B cell (primary cell): ENCODE data around the gene FAM53B. TPM values are rescaled to one million over a fixed set of nuclear protein-coding genes. Genes with fewer than 3 reads are reported as not detected.

Experiments
- ATAC-seq: fragments of 200-7000 bp; cut with Tn5 transposase; one replicate; pipeline ENCODE4 v1.10.0; 2021; ENCODE audit warnings: low read depth, mild to moderate bottlenecking, moderate number of reproducible peaks, moderate library complexity
- CTCF ChIA-PET: fragments of 350-600 bp; sonication (Branson Sonifier 250); formaldehyde crosslinking; loops from one replicate; lab custom pipeline; 2021; ENCODE audit warnings: antibody characterized with exemption, inconsistent platforms; lab: Charles Lee
- POLR2A ChIA-PET: fragments of 350-600 bp; sonication (Branson Sonifier 250); formaldehyde crosslinking; loops from one replicate; lab custom pipeline; 2021; ENCODE audit warnings: antibody characterized with exemption; lab: Charles Lee
- DNase-seq: peaks from one replicate; pipeline ENCODE4 v3.0.0; 2013
- H2AFZ ChIP-seq: 2 replicates; pipeline ENCODE4 v1.6.1; 2012; ENCODE audit warnings: mild to moderate bottlenecking, low read depth, low read length; ENCODE audit not compliant: insufficient read depth, poor library complexity, severe bottlenecking
- H3K27ac ChIP-seq, 2 donors: 1 replicate in 1 of 2; 2 replicates in 1 of 2; pipeline ENCODE4 v1.5.1; 2012 to 2013; ENCODE audit warnings: low read length in 2 of 2, mild to moderate bottlenecking in 2 of 2, moderate library complexity in 1 of 2
- H3K27me3 ChIP-seq, 4 experiments: fragments of 200-600 bp in 1 of 4; sonication (generic) in 1 of 4; replicated peaks in 1 of 4; 1 replicate in 2 of 4; 2 replicates in 2 of 4; pipeline versions ENCODE4 v1.6.1 to v1.7.0; 2013 to 2016; ENCODE audit warnings: low read length in 3 of 4, mild to moderate bottlenecking in 2 of 4, mixed read lengths in 1 of 4, moderate library complexity in 1 of 4; ENCODE audit not compliant: insufficient read depth in 4 of 4, control insufficient read depth in 3 of 4; ENCODE audit errors: control extremely low read depth in 1 of 4
- H3K36me3 ChIP-seq, 2 experiments: replicated peaks in 1 of 2; 1 replicate in 1 of 2; 2 replicates in 1 of 2; pipeline versions ENCODE4 v1.6.1 to v1.7.1; 2013; ENCODE audit warnings: low read length in 1 of 2; ENCODE audit not compliant: insufficient read depth in 2 of 2, control insufficient read depth in 1 of 2; ENCODE audit errors: control extremely low read depth in 1 of 2, extremely low read depth in 1 of 2
- H3K4me1 ChIP-seq, 2 donors: fragments of 200-600 bp in 1 of 2; sonication (generic) in 1 of 2; 1 replicate in 1 of 2; 2 replicates in 1 of 2; pipeline versions ENCODE4 v1.5.1 to v1.6.1; 2013 to 2017; ENCODE audit warnings: low read length in 2 of 2; ENCODE audit not compliant: control insufficient read depth in 2 of 2, insufficient read depth in 2 of 2
- H3K4me2 ChIP-seq: replicated peaks from 2 replicates; pipeline ENCODE3; 2012; ENCODE audit warnings: mild to moderate bottlenecking, low read depth, low read length; ENCODE audit not compliant: poor library complexity, severe bottlenecking
- H3K4me3 ChIP-seq, 5 experiments: fragments of 200-600 bp in 1 of 5; sonication (generic) in 1 of 5; 1 replicate in 3 of 5; 2 replicates in 2 of 5; pipeline versions ENCODE4 v1.5.1 to v1.7.0; 2011 to 2016; ENCODE audit warnings: low read length in 4 of 5, mild to moderate bottlenecking in 4 of 5, low read depth in 2 of 5, control low read depth in 1 of 5, moderate library complexity in 1 of 5; ENCODE audit not compliant: insufficient read depth in 1 of 5; ENCODE audit errors: control extremely low read depth in 1 of 5, extremely low read depth in 1 of 5
- H3K79me2 ChIP-seq: fragments of 200-600 bp; sonication (generic); one replicate; pipeline ENCODE4 v1.6.0; 2016; ENCODE audit warnings: low read length; ENCODE audit not compliant: control insufficient read depth, insufficient read depth
- H3K9ac ChIP-seq: fragments of 200-600 bp; sonication (generic); 2 replicates; pipeline ENCODE4 v1.6.1; 2017; ENCODE audit warnings: mild to moderate bottlenecking, low read length, moderate library complexity
- H3K9me3 ChIP-seq, 3 donors: one replicate each; pipeline versions ENCODE4 v1.6.1 to v1.7.1; 2013; ENCODE audit warnings: low read length in 2 of 3; ENCODE audit not compliant: control insufficient read depth in 2 of 3, insufficient read depth in 1 of 3; ENCODE audit errors: control extremely low read depth in 1 of 3
- H4K20me1 ChIP-seq: 2 replicates; pipeline ENCODE4 v1.6.0; 2012; ENCODE audit warnings: mild to moderate bottlenecking, low read length; ENCODE audit not compliant: insufficient read depth, control insufficient read depth, poor library complexity, severe bottlenecking
- H3K27ac Mint-ChIP-seq: one replicate; pipeline ENCODE4 v1.8.0; 2021; ENCODE audit warnings: mixed read lengths
- H3K27me3 Mint-ChIP-seq: one replicate; pipeline ENCODE4 v1.8.0; 2021; ENCODE audit warnings: mixed read lengths
- H3K4me1 Mint-ChIP-seq: one replicate; pipeline ENCODE4 v1.8.0; 2021; ENCODE audit warnings: mixed read lengths
- H3K4me3 Mint-ChIP-seq: one replicate; pipeline ENCODE4 v1.8.0; 2021; ENCODE audit warnings: mixed read lengths
- H3K9me3 Mint-ChIP-seq: one replicate; pipeline ENCODE4 v1.8.0; 2022; ENCODE audit warnings: mixed read lengths; ENCODE audit not compliant: insufficient read depth
- CTCF ChIP-seq: fragments of 200-600 bp; IDR thresholded peaks from one replicate; pipeline ENCODE4 v1.8.0; 2022; ENCODE audit warnings: antibody characterized with exemption, mild to moderate bottlenecking
- EZH2 ChIP-seq: IDR thresholded peaks from 2 replicates; pipeline ENCODE4 v1.6.1; 2012; ENCODE audit warnings: borderline replicate concordance, low read depth, mild to moderate bottlenecking, moderate library complexity, low read length; ENCODE audit not compliant: insufficient read depth, poor library complexity, severe bottlenecking
- WGBS: methylation state at CpG from one replicate; pipeline ENCODE4 v1.1.5; 2013; ENCODE audit warnings: missing lambda C conversion rate; ENCODE audit not compliant: insufficient coverage; 5-methylcytosine and 5-hydroxymethylcytosine counted together
- intact Hi-C: fragments of 100-400 bp; cut with micrococcal nuclease; formaldehyde crosslinking; loops from one replicate; pipeline ENCODE4 v1.10.0; 2022
- polyA plus RNA-seq: library from polyadenylated mRNA; depleted of rRNA; stranded (reverse); fragments of >200 nt; gene quantifications from 2 replicates; pipeline ENCODE4 v1.2.3, GENCODE V29; 2012
- total RNA-seq, 2 donors: library from RNA; stranded (reverse); fragments of 120-200 nt in 1 of 2; gene quantifications; 1 replicate in 1 of 2; 2 replicates in 1 of 2; pipeline versions ENCODE4 v1.2.3 to v1.2.4, GENCODE V29; 2013 to 2022

Gene FAM53B
- total and polyA plus RNA-seq, 2 donors (not counting 1 experiment from before 2014, with no cell fraction given): 51.2 to 186 TPM

- TF ChIP-seq EZH2: no peak
- no peak for TF ChIP-seq CTCF
- H3K27ac ChIP-seq: peak overlapping the region; percentile 97 to 98
- H3K4me3 Mint-ChIP-seq: peak overlapping the region; percentile 13
- WGBS: 96% methylated on average over 25 of the region's 34 CpGs
- H2AFZ ChIP-seq: no peak overlapping the region
- no peaks in the 10 kb centered on the region for H3K9me3 Mint-ChIP-seq
- POLR2A ChIA-PET: interaction anchor here (0.7 to 11.6 kb wide), 3 partner anchors 12 to 23 kb away, joined by 3 to 163 read pairs (median 5); no protein-coding TSS in a partner anchor
- H3K4me1 Mint-ChIP-seq: peaks cover 86% of the 10 kb centered on the region
- H3K27me3 ChIP-seq: no peaks in the 10 kb centered on the region
- H3K79me2 ChIP-seq: peaks cover 80% of the 10 kb centered on the region
- peak overlapping the region; percentile 83 for H3K4me2 ChIP-seq
- CTCF ChIA-PET: interaction anchor here (1.1 to 7.2 kb wide), 6 partner anchors 12 to 126 kb away, joined by 3 to 91 read pairs (median 12); no protein-coding TSS in a partner anchor
- H3K36me3 ChIP-seq: peaks cover 0 to 31% of the 10 kb centered on the region in 2 experiments
- peak overlapping the region; percentile 99 for H3K27ac Mint-ChIP-seq
- no peak overlapping the region for H3K9ac ChIP-seq
- H3K4me1 ChIP-seq: peaks cover 91 to 99% of the 10 kb centered on the region in 2 donors
- peaks cover 0 to 9% (median 0%) of the 10 kb centered on the region in 3 donors for H3K9me3 ChIP-seq
- ATAC-seq (no peak), DNase-seq (no peak)
- no peaks in the 10 kb centered on the region for H3K27me3 Mint-ChIP-seq
- H4K20me1 ChIP-seq: no peaks in the 10 kb centered on the region
- H3K4me3 ChIP-seq: no peak overlapping the region
- intact Hi-C loops: loop anchor here (10.0 kb wide), 1 partner anchor 150 kb away; the partner anchor contains the start of gene LHPP
These were observed 128.9 kb downstream of the FAM53B start for GRCh38 chr10:124615259-124615658.

GRCh38 chr10:124614003-124614659 lies 130.0 kb downstream of the FAM53B start:
- H3K9me3 Mint-ChIP-seq: no peaks in the 10 kb centered on the region
- H3K4me3 Mint-ChIP-seq: peak overlapping the region; percentile 52
- Histone ChIP-seq H3K79me2 (peaks cover 82% of the 10 kb centered on the region), H3K27me3 (no peaks in the 10 kb centered on the region), H3K4me1 (peaks cover 87 to 97% of the 10 kb centered on the region in 2 donors), H3K36me3 (peaks cover 0 to 36% of the 10 kb centered on the region in 2 experiments), H3K27ac (peak overlapping the region; percentile 86 to 97), H4K20me1 (no peaks in the 10 kb centered on the region), H3K4me3 (no peak overlapping the region), H3K4me2 (peak overlapping the region; percentile 67), H3K9ac (no peak overlapping the region), H2AFZ (no peak overlapping the region), H3K9me3 (peaks cover 0 to 9% (median 0%) of the 10 kb centered on the region in 3 donors)
- DNase-seq: no peak
- peaks cover 82% of the 10 kb centered on the region for H3K4me1 Mint-ChIP-seq
- peak overlapping the region; percentile 91 for H3K27ac Mint-ChIP-seq
- no peak for ATAC-seq
- ChIA-PET POLR2A (interaction anchor here (0.7 to 11.6 kb wide), 4 partner anchors 11 to 152 kb away, joined by 3 to 163 read pairs (median 4); no protein-coding TSS in a partner anchor), CTCF (interaction anchor here (0.7 to 5.1 kb wide), 6 partner anchors 11 to 128 kb away, joined by 3 to 26 read pairs (median 6); no protein-coding TSS in a partner anchor)
- TF ChIP-seq CTCF: no peak
- no peak for TF ChIP-seq EZH2
- intact Hi-C loops: loop anchor here (10.0 kb wide), 1 partner anchor 149 kb away; the partner anchor contains the start of gene LHPP
- WGBS: 57% methylated on average over 10 of the region's 11 CpGs
- no peaks in the 10 kb centered on the region for H3K27me3 Mint-ChIP-seq
